K562 (cell line): ENCODE data around the gene RHOBTB3. TPM values are rescaled to one million over a fixed set of nuclear protein-coding genes. Genes with fewer than 3 reads are reported as not detected.

Experiments
- COPS2 ChIP-seq: fragments of 450-650 bp; conservative IDR thresholded peaks from 2 replicates; pipeline ENCODE4 v1.6.1; 2016; ENCODE audit warnings: mild to moderate bottlenecking, moderate library complexity
- GATAD2A ChIP-seq: fragments of 450-650 bp; IDR thresholded peaks from 2 replicates; pipeline ENCODE4 v1.6.1; 2017
- HIVEP1 ChIP-seq: fragments of 250-450 bp; sonication (Bioruptor Pico); IDR thresholded peaks from 2 replicates; pipeline ENCODE4 v1.4.0; 2020; ENCODE audit warnings: mild to moderate bottlenecking
- JUND ChIP-seq, 2 experiments: IDR thresholded peaks; 2 replicates in 1 of 2; 3 replicates in 1 of 2; pipeline ENCODE4 v1.6.1; 2011; ENCODE audit warnings: borderline replicate concordance in 2 of 2, low read depth in 2 of 2, low read length in 2 of 2, improper control_type of control experiment in 1 of 2, missing biosample characterization in 1 of 2, missing genetic modification characterization in 1 of 2, missing genetic modification reagents in 1 of 2
- PHB ChIP-seq: fragments of 250-450 bp; sonication (Bioruptor Pico); IDR thresholded peaks from 2 replicates; pipeline ENCODE4 v1.5.0; 2021
- RCOR1 ChIP-seq, 2 experiments: IDR thresholded peaks; 2 replicates each; pipeline ENCODE4 v1.6.1; 2012; ENCODE audit warnings: low read depth in 2 of 2, low read length in 2 of 2, borderline replicate concordance in 1 of 2, improper control_type of control experiment in 1 of 2
- RFX1 ChIP-seq: fragments of 450-650 bp; IDR thresholded peaks from 2 replicates; pipeline ENCODE4 v1.6.1; 2016; ENCODE audit warnings: mild to moderate bottlenecking, moderate library complexity
- RUNX1 ChIP-seq: sonication (generic); IDR thresholded peaks from 2 replicates; pipeline ENCODE4 v1.6.1; 2016; ENCODE audit warnings: antibody characterized with exemption, low read depth
- SMAD3 ChIP-seq: fragments of 450-650 bp; formaldehyde crosslinking; conservative IDR thresholded peaks from 2 replicates; pipeline ENCODE4 v1.4.0; 2020; ENCODE audit warnings: mild to moderate bottlenecking
- SREBF2 ChIP-seq: sonication (generic); formaldehyde crosslinking; IDR thresholded peaks from 2 replicates; pipeline ENCODE4 v1.4.0; 2020; ENCODE audit warnings: mild to moderate bottlenecking, missing genetic modification reagents
- TCF7L2 ChIP-seq: fragments of 150-350 bp; IDR thresholded peaks from 2 replicates; pipeline ENCODE4 v1.6.1; 2016; ENCODE audit warnings: low read depth, mild to moderate bottlenecking, low read length, moderate library complexity
- TEAD1 ChIP-seq, 2 experiments: fragments of 450-650 bp in 1 of 2; sonication (generic) in 1 of 2; formaldehyde crosslinking; IDR thresholded peaks; 2 replicates each; pipeline versions ENCODE4 v1.4.0 to v1.8.0; 2020 to 2022; ENCODE audit warnings: mild to moderate bottlenecking in 2 of 2, missing genetic modification reagents in 1 of 2
- WHSC1 ChIP-seq: IDR thresholded peaks from one replicate; pipeline ENCODE4 v1.6.1; 2012; ENCODE audit warnings: low read length, control low read depth, inconsistent platforms
- XRCC5 ChIP-seq: fragments of 200-400 bp; formaldehyde crosslinking; IDR thresholded peaks from 2 replicates; pipeline ENCODE4 v1.6.1; 2017; ENCODE audit warnings: low read depth, mild to moderate bottlenecking, low read length
- ZBTB11 ChIP-seq, 3 experiments: fragments of 200-800 bp in 1 of 3; fragments of 250-450 bp in 1 of 3; fragments of 450-650 bp in 1 of 3; sonication (Bioruptor Pico) in 1 of 3; sonication (Bioruptor generic) in 1 of 3; formaldehyde crosslinking in 1 of 3; IDR thresholded peaks; 2 replicates each; pipeline versions ENCODE4 v1.6.1 to v1.8.0; 2016 to 2022; ENCODE audit warnings: mild to moderate bottlenecking in 2 of 3, missing genetic modification characterization in 2 of 3, missing compliant biosample characterization in 1 of 3, moderate library complexity in 1 of 3
- ZKSCAN3 ChIP-seq: fragments of 250-450 bp; sonication (Bioruptor Pico); IDR thresholded peaks from 2 replicates; pipeline ENCODE4 v1.4.0; 2020
- ZNF449 ChIP-seq: fragments of 250-450 bp; sonication (Bioruptor Pico); IDR thresholded peaks from 2 replicates; pipeline ENCODE4 v1.8.0; 2022; ENCODE audit warnings: moderate library complexity, mild to moderate bottlenecking, inconsistent platforms
- ZNF592 ChIP-seq: fragments of 450-650 bp; IDR thresholded peaks from 2 replicates; pipeline ENCODE4 v1.6.1; 2017; ENCODE audit warnings: antibody characterized with exemption, mild to moderate bottlenecking
- ZSCAN29 ChIP-seq: fragments of 450-650 bp; IDR thresholded peaks from 2 replicates; pipeline ENCODE4 v1.6.1; 2017
- polyA plus RNA-seq, 8 experiments: library from polyadenylated mRNA; depleted of rRNA in 4 of 8; stranded (reverse) in 5 of 8; unstranded in 3 of 8; fragments of >200 nt; fragmentation: Nextera tagmentation in 2 of 8; fragmentation: Illumina TruSeq in 1 of 8; extraction: Ambion mirVana in 2 of 8; extraction: Trizol in 1 of 8; gene quantifications; 2 replicates each; pipeline versions ENCODE4 v1.2.1 to v1.2.3, GENCODE V29; 2011 to 2014; ENCODE audit warnings: inconsistent platforms in 1 of 8, missing spikeins in 1 of 8
- total RNA-seq, 7 experiments: library from RNA; depleted of rRNA in 6 of 7; stranded (reverse); fragments of >200 nt in 6 of 7; fragmentation: Illumina TruSeq in 2 of 7; extraction: Trizol in 2 of 7; gene quantifications; 2 replicates each; pipeline versions ENCODE4 v1.2.1 to v1.2.3, GENCODE V29; 2011 to 2021; ENCODE audit warnings: low replicate concordance in 1 of 7

RHOBTB3 gene
- total and polyA plus RNA-seq, 9 of the 15 experiments (the other 6 are each of a cell fraction or from before 2014, with no cell fraction given): 39.7 to 143 (median 115) TPM

GRCh38 chr5:95773335-95774059, 42.4 kb downstream of the RHOBTB3 start (continued):
- TF ChIP-seq ZBTB11 (CRISPR knock-in tag; IDR thresholded peaks at IDR 0.05) (no peak), TEAD1 (CRISPR knock-in tag; IDR thresholded peaks at IDR 0.05) (no peak), GATAD2A (no peak), ZKSCAN3 (CRISPR knock-in tag) (no peak), WHSC1 (no peak), PHB (CRISPR knock-in tag) (no peak), RCOR1 (IDR thresholded peaks at IDR 0.05; ENCODE audit: borderline replicate concordance in 1 of 2, low read depth in 2 of 2, low read length in 2 of 2) (no peak), HIVEP1 (no peak), JUND (IDR thresholded peaks at IDR 0.05; ENCODE audit: borderline replicate concordance, low read depth, low read length) (peak; percentile 57; the same call in 1 of the 2 replicates), JUND (tag; IDR thresholded peaks at IDR 0.05; ENCODE audit: borderline replicate concordance, low read depth, low read length) (0 out of 3 replicates have a peak, but pooled peaks have one; percentile 44), XRCC5 (no peak), ZSCAN29 (no peak), ZNF592 (peak; percentile 57; the same call in 1 of the 2 replicates), ZNF449 (CRISPR knock-in tag) (no peak), SREBF2 (CRISPR knock-in tag) (no peak), RUNX1 (no peak), TCF7L2 (no peak), SMAD3 (CRISPR knock-in tag) (no peak), RFX1 (no peak), COPS2 (no peak)
